Colonic mucosa (tissue), 4 donors: ENCODE data around the gene RAB4B. TPM values are rescaled to one million over a fixed set of nuclear protein-coding genes. Genes with fewer than 3 reads are reported as not detected.
A peak's percentile ranks its signal among the peaks of the same experiment; 100 is the strongest.
"Not testable (repeated sequence)": the region's sequence is repeated elsewhere in the genome, so short reads cannot be mapped to it uniquely, and the experiment has no call there.

Source experiments
- DNase-seq: peaks from one replicate; pipeline ENCODE4 v3.0.0-alpha.2; 2020
- H3K27ac ChIP-seq: fragments of 200-600 bp; one replicate; pipeline ENCODE4 v1.8.0; 2021
- H3K27me3 ChIP-seq: fragments of 200-600 bp; one replicate; pipeline ENCODE4 v1.8.0; 2021
- H3K36me3 ChIP-seq: fragments of 200-600 bp; one replicate; pipeline ENCODE4 v1.8.0; 2021
- H3K4me1 ChIP-seq: fragments of 200-600 bp; one replicate; pipeline ENCODE4 v1.8.0; 2021; ENCODE audit warnings: mild to moderate bottlenecking
- H3K4me3 ChIP-seq: fragments of 200-600 bp; one replicate; pipeline ENCODE4 v1.8.0; 2021
- H3K9ac ChIP-seq, 2 donors: one replicate each; pipeline ENCODE4 v1.7.0; 2013; ENCODE audit warnings: control low read depth in 2 of 2, low read depth in 2 of 2, low read length in 2 of 2
- H3K9me3 ChIP-seq: fragments of 200-600 bp; one replicate; pipeline ENCODE4 v1.8.0; 2021
- CTCF ChIP-seq: fragments of 200-600 bp; IDR thresholded peaks from one replicate; pipeline ENCODE4 v1.8.0; 2022; ENCODE audit warnings: antibody characterized with exemption, mild to moderate bottlenecking
- intact Hi-C: fragments of 100-400 bp; cut with DNase I; formaldehyde crosslinking; loops from one replicate; pipeline ENCODE4 v1.14.1; 2022
- total RNA-seq, 2 donors: library from RNA; stranded (reverse); fragmentation: NEBNext Ultra II Directional in 1 of 2; extraction: Animal tissue kit (Norgen Biotek cat#: 25700) in 1 of 2; gene quantifications; one replicate each; pipeline ENCODE4 v1.2.1, GENCODE V29; 2021
- donor health status: healthy.
- donor health status: DM: no; HTN: no; CAD: no.
- donor health status: DM: no; HTN: no; CAD: no.

Gene RAB4B
- total RNA-seq, 2 donors from 2014 or later = 42.3 to 53.4 TPM

- H3K36me3 ChIP-seq, H3K4me1 ChIP-seq, H3K27ac ChIP-seq, intact Hi-C loops, H3K27me3 ChIP-seq, H3K4me3 ChIP-seq, H3K9ac ChIP-seq, DNase-seq, H3K9me3 ChIP-seq: not testable (repeated sequence)
Measured at GRCh38 chr19:40826312-40826698, 48.3 kb downstream of the RAB4B start.

GRCh38 chr19:40826699-40827385, 48.8 kb downstream of the RAB4B start:
- H3K36me3 ChIP-seq, H3K27me3 ChIP-seq, DNase-seq, H3K9me3 ChIP-seq, H3K4me1 ChIP-seq, H3K9ac ChIP-seq, H3K4me3 ChIP-seq, H3K27ac ChIP-seq, intact Hi-C loops: not testable (repeated sequence)

- peaks cover 5% of the 10 kb centered on the region for H3K4me1 ChIP-seq
- H3K9me3 ChIP-seq = no peaks in the 10 kb centered on the region
- no peaks in the 10 kb centered on the region for H3K27me3 ChIP-seq
- intact Hi-C loops = no loop called here
- TF ChIP-seq CTCF = no peak
- no peak overlapping the region for H3K9ac ChIP-seq
- no peak overlapping the region for H3K27ac ChIP-seq
- DNase-seq = no peak
- H3K36me3 ChIP-seq = no peaks in the 10 kb centered on the region
- H3K4me3 ChIP-seq = no peak overlapping the region
Measured at GRCh38 chr19:40827386-40828247, 49.6 kb downstream of the RAB4B start.

GRCh38 chr19:40829205-40829604, 51.2 kb downstream of the RAB4B start:
- intact Hi-C loops = no loop called here
- no peak overlapping the region for H3K27ac ChIP-seq
- H3K9me3 ChIP-seq = no peaks in the 10 kb centered on the region
- H3K36me3 ChIP-seq = no peaks in the 10 kb centered on the region
- TF ChIP-seq CTCF = no peak
- no peak for DNase-seq
- H3K27me3 ChIP-seq = no peaks in the 10 kb centered on the region
- H3K9ac ChIP-seq = no peak overlapping the region
- no peak overlapping the region for H3K4me3 ChIP-seq
- peaks cover 5% of the 10 kb centered on the region for H3K4me1 ChIP-seq

- H3K36me3 ChIP-seq, H3K27me3 ChIP-seq, intact Hi-C loops, H3K4me3 ChIP-seq, DNase-seq, H3K9me3 ChIP-seq, H3K27ac ChIP-seq, H3K9ac ChIP-seq, H3K4me1 ChIP-seq: not testable (repeated sequence)
Measured at GRCh38 chr19:40830741-40831140, 52.7 kb downstream of the RAB4B start.

GRCh38 chr19:40831502-40832430, 53.7 kb downstream of the RAB4B start:
- intact Hi-C loops = no loop called here
- Histone ChIP-seq H3K36me3 (no peaks in the 10 kb centered on the region), H3K4me3 (no peak overlapping the region), H3K27me3 (no peaks in the 10 kb centered on the region), H3K9ac (peak overlapping the region in 1 of 2 donors; percentile 26), H3K4me1 (peaks cover 5% of the 10 kb centered on the region), H3K27ac (no peak overlapping the region), H3K9me3 (no peaks in the 10 kb centered on the region)
- DNase-seq = peak; percentile 67
- no peak for TF ChIP-seq CTCF

- H3K27me3 ChIP-seq, H3K9ac ChIP-seq, H3K4me3 ChIP-seq, H3K9me3 ChIP-seq, H3K4me1 ChIP-seq, intact Hi-C loops, H3K36me3 ChIP-seq, DNase-seq, H3K27ac ChIP-seq: not testable (repeated sequence)
Measured at GRCh38 chr19:40832431-40832790, 54.4 kb downstream of the RAB4B start.

- DNase-seq, H3K9me3 ChIP-seq, H3K27ac ChIP-seq, H3K36me3 ChIP-seq, H3K4me3 ChIP-seq, intact Hi-C loops, H3K4me1 ChIP-seq, H3K27me3 ChIP-seq: not testable (repeated sequence)
- peak overlapping the region in 1 of 2 donors; percentile 34 for H3K9ac ChIP-seq
Measured at GRCh38 chr19:40833728-40834533, 55.9 kb downstream of the RAB4B start.
